HG03354 (cell line): Measurements from ENCODE around the gene ALG12.
"Not testable (repeated sequence)": the region's sequence is repeated elsewhere in the genome, so short reads cannot be mapped to it uniquely, and the experiment has no call there.

Experiments
- ATAC-seq: cut with Tn5 transposase; IDR thresholded peaks from one replicate; pipeline ENCODE4 v1.9.1; 2021; ENCODE audit warnings: mild to moderate bottlenecking; ENCODE audit not compliant: unreplicated experiment, poor library complexity, severe bottlenecking

ALG12 gene

GRCh38 chr22:49948958-49949913, 31.0 kb upstream of the ALG12 start:
- no peak for ATAC-seq

GRCh38 chr22:49948116-49948957, 30.1 kb upstream of the ALG12 start:
- ATAC-seq, result no peak

GRCh38 chr22:49947296-49947622, 29.0 kb upstream of the ALG12 start:
- ATAC-seq, result no peak

GRCh38 chr22:49946612-49947295, 28.5 kb upstream of the ALG12 start:
- ATAC-seq, result no peak

GRCh38 chr22:49945042-49945794, 27.0 kb upstream of the ALG12 start:
- ATAC-seq, result not testable (repeated sequence)

GRCh38 chr22:49944399-49944891, 26.2 kb upstream of the ALG12 start:
- no peak for ATAC-seq

- no peak for ATAC-seq
These were observed 25.6 kb upstream of the ALG12 start for GRCh38 chr22:49943771-49944398.

- no peak for ATAC-seq
These were observed 25.1 kb upstream of the ALG12 start for GRCh38 chr22:49943405-49943765.

- ATAC-seq, result no peak
These were observed 24.5 kb upstream of the ALG12 start for GRCh38 chr22:49942565-49943404.

- ATAC-seq, result no peak
These were observed 23.5 kb upstream of the ALG12 start for GRCh38 chr22:49941507-49942316.

GRCh38 chr22:49938565-49939136, 20.4 kb upstream of the ALG12 start:
- ATAC-seq, result no peak

GRCh38 chr22:49937758-49938564, 19.7 kb upstream of the ALG12 start:
- ATAC-seq, result no peak

GRCh38 chr22:49936973-49937757, 18.9 kb upstream of the ALG12 start:
- no peak for ATAC-seq

GRCh38 chr22:49936018-49936972, 18.1 kb upstream of the ALG12 start:
- peak; percentile 68 for ATAC-seq
